ENCODE measurements around the gene ABHD15.
"Not testable (repeated sequence)": the region's sequence is repeated elsewhere in the genome, so short reads cannot be mapped to it uniquely, and the experiment has no call there.

The ABHD15 gene

GRCh38 chr17:29571883-29572681 is 5.2 kb upstream of the ABHD15 start:
- DNase-seq, result no peak

- no peak for DNase-seq
Measured at GRCh38 chr17:29571486-29571882, 4.6 kb upstream of the ABHD15 start.

DNA sequence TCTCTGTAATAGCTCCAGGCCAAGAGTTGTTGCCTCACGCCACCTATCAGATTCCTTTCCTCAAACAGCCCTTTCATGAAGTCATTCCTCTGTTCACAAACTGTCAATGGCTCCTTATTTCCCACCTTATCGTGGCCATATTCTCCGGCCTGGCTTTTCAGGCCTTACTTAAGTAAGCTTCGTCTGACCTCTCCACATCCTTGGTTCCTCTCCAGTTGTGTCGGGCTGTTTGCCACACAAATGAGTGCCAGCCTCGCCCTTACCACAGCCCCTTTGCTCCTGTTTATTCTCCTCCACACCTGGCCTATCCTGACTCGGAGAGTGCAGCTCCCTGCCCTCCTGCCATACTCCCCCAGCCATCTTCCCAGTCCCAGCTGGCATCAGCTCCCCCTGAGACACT is 3.7 kb upstream of the ABHD15 start:
- no peak for DNase-seq

- no peak for DNase-seq
Measured at GRCh38 chr17:29569245-29569950, 2.6 kb upstream of the ABHD15 start.

- DNase-seq, result peak in 48 of 58 donors; percentile 35 to 86 (median 71)
Measured at GRCh38 chr17:29568331-29569244, 1.8 kb upstream of the ABHD15 start, which contains the start of gene TP53I13. TP53I13 (plus strand) TSS chr17:29568701; CDS start chr17:29568759, 58 bp downstream.

DNA sequence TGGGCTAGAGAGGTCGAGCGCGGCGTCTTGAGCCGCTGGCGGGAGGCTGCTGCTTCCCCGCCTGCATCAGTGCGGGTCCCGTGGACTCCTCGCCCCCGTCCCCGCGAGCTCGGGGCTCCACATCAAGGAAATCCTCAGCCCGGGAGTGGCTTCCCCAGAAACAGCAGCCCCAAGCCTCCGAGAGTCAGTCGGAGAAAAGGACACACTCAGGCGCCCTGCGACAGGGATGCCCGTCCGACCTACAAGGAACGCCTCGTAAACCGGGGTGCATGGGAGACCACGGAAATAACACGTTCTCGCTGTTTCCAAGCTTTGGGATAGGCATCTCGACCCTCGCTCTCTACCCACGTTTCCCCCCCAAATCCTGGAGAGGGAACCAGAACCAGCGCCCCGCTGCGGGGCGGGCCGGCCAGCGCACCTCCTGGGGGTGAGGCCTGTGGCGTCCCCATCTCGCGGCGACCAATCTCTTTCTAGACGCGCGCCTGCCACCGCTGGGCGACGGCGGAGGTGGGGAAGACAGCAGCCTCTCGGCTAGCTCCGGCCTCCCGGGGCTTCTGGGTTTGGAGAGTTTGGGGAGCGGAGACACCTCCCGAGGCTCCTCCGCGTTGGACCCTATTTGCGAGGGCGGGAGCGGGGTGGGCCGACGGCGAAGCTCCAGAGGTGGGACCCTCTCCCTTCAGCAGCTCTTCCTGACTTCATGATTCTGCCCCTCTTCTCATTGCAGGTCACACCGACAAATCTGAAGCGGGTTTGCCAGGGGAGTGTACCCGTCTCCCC is 905 bp upstream of the ABHD15 start:
- peak in 18 of 58 donors; percentile 34 to 60 (median 44) for DNase-seq

DNA sequence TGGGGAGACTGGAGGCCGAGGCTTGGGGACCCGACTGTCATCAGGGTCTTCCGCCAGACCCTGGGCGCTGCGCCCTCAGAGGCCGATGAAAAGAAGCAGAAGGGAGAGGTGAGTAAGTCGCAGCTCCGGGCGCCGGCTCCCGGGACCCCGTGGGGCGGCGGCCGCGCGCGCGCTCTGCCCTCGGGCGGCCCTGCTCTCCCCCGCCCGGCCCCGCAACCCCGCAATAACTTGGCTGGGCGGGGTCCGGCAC is 392 bp upstream of the ABHD15 start:
- no peak for DNase-seq

DNA sequence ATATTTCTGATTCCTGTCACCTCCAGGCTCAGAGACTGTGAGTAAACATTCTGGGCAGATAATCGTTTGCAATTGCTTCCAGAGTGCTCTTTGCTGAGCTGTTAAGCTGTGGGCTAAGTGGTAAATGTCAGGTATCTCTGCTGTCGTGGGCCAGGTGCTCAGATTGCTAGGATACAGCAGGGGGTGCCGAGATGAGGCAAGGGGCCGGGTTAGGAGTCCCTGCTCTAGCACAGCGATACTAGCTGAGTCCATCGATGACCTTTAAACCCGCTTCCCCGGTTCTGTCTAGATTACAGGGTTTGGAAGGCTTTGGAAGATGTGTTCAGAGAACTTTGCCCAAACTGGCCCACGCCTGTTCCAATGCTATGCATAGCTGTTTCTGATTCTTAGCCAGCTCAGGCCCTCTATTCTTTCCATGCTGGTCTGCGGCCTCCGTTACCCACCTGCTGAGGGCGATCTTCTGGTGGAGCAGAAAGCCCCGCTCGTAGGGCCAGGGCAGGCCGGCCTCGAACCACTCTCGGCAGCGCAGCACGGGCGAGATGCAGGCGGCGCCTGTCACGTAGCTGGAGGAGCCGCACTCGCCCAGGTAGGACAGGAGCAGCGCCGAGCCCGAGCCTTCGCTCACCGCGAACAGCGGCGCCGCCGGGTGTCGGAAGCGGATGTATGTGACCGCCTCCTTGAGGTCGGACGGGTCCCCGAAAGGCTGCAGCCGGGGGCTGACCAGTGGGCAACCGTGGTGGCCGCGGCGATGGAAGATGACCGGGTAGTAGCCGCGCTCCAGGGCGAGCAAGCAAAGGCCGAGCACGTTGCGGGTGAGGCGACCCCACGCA is 979 bp downstream of the ABHD15 start:
- no peak for DNase-seq

GRCh38 chr17:29563816-29564215 is 3.0 kb downstream of the ABHD15 start:
- DNase-seq, result no peak

- DNase-seq, result no peak
Measured at GRCh38 chr17:29562615-29563014, 4.2 kb downstream of the ABHD15 start.

DNA sequence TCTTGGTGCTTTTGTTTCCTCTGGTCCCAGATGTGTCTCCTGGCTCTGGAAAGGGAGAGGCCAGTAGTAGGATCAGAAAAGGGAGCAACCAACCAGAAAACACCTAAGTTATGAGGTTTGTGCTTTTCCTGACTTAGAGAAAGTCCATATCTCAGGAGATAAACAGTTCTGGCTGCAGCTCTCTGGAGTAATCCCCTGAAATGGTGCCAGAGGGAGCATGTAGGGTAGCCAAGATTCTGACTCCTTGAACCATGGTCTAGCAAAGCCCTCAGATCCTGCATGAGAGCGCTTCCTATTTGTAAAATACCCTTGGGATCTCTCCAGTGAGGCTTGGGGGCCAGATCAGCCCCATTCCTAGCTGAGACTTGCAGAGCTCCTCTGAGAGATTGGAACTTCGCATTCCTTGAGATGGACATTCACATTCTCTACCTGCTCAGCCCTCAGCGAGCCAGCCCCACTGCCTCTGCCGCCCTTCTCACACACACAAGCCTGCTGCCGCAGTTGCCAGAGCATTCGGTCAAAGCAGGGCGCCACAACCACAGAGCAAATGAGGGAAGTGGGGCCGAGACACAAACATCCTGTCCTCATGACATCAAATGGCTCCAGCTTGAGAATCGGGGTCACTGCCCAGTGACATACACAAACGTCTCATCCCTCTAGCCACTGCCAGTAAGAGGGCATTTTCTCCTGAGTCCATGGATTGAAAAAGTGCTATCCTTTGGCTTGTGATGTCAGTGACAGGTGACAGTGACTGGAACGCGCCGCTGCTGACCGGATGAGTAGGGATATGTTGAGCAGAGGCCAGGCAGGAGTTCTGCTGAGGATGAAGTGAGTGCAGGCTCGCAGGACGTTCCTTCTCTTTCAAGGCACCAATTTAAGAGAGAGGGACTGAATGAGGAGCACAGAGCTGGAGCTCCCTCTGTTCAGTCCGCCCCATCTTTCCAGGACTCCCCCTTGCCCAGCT is 5.0 kb downstream of the ABHD15 start:
- no peak for DNase-seq

GRCh38 chr17:29560316-29560715 is 6.5 kb downstream of the ABHD15 start:
- no peak for DNase-seq

GRCh38 chr17:29559640-29560039 is 7.2 kb downstream of the ABHD15 start:
- DNase-seq, result no peak

GRCh38 chr17:29558139-29558538 is 8.7 kb downstream of the ABHD15 start:
- not testable (repeated sequence) for DNase-seq

DNA sequence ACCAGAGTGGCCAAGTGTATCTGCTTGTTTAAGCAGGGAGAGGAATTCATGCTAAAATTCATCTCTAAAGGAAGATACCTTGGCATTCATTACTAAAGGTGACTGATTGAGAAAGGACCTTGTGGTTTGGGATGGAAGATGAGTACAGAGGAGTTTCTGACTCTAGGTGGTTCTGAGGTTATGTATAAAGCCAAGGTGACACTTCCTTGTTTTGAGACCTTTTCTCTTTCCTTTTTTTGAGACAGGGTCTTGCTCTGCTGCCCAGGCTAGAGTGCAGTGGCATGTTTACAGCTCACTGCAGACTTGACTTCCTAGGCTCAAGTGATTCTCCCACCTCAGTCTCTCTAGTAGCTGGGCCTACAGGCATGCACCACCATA is 9.1 kb downstream of the ABHD15 start:
- no peak for DNase-seq

- DNase-seq, result no peak
Measured at GRCh38 chr17:29557085-29557738, 9.6 kb downstream of the ABHD15 start.

DNA sequence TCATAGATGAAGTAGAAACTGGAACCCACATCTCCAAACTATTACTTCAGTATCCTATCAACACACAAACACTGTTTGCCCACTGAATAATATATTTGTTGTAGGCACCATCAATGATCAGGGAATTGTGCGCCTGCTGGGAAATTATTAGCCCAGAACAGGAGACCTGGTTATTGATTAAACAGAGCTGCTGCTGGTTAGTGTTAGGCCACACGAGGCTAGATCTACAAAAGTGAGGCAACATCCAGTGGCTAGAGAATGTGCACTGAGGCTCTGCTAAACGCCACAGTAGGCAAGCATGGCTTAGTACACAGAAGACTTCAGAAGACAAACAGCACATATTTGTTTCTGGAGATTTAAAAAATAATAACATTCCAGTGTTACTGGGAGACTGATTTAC is 11.0 kb downstream of the ABHD15 start:
- DNase-seq, result no peak

DNA sequence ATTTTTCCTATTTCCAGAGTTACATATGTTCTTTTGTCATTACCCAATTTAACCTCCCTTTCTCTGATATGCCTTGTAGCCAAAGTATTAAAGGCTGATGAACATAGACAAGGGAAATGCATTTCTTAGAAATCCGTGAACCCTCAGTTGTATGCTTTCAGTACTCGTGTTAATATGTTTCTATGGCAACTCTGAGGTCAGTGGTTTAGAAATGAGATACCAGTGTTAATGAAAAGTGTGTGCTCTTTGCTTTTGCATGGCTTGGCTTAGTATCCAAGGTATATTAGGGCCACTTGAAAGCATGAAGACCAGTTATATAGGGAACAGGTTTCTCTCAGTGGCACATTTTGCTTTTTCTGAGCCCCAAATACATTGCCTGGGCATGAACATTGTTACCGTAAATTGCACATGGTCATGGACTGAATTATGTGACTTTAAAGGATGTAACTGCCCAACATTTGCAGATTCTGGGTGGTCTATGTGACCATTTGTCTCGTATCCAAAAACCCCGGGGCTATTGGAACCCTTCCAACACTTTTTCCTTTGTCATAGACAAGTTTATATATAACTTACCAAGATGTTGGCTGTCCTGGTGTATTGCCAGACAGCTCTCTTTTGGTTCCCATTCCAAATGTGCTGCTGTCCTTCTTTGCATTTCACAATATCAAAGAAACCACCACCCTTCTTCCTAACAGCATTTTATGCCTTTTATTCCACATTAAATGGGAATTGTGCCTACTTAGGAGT is 17.5 kb downstream of the ABHD15 start:
- DNase-seq, result no peak

Data from anterior cingulate cortex (tissue), 58 donors.